GM18867 (cell line): ENCODE measurements around the gene CHST11.

Experiments
- ATAC-seq: cut with Tn5 transposase; IDR thresholded peaks from one replicate; pipeline ENCODE4 v1.9.1; 2021; ENCODE audit warnings: mild to moderate bottlenecking, moderate library complexity; ENCODE audit not compliant: unreplicated experiment

The CHST11 gene

GRCh38 chr12:104427547-104427938, 29.2 kb upstream of the CHST11 start:
- peak; percentile 89 for ATAC-seq

- ATAC-seq: no peak
Measured at GRCh38 chr12:104433061-104433460, 23.7 kb upstream of the CHST11 start.

GRCh38 chr12:104434129-104434528, 22.6 kb upstream of the CHST11 start:
- no peak for ATAC-seq

- no peak for ATAC-seq
Measured at GRCh38 chr12:104435175-104435574, 21.6 kb upstream of the CHST11 start.

GRCh38 chr12:104435765-104436164, 21.0 kb upstream of the CHST11 start:
- ATAC-seq: no peak

GRCh38 chr12:104436790-104437189, 20.0 kb upstream of the CHST11 start:
- ATAC-seq: no peak

- ATAC-seq: no peak
Measured at GRCh38 chr12:104438134-104438533, 18.6 kb upstream of the CHST11 start.

- ATAC-seq: no peak
Measured at GRCh38 chr12:104439137-104439536, 17.6 kb upstream of the CHST11 start.

- ATAC-seq: no peak
Measured at GRCh38 chr12:104443008-104443407, 13.7 kb upstream of the CHST11 start.

GRCh38 chr12:104446646-104447421, 9.9 kb upstream of the CHST11 start:
- no peak for ATAC-seq

- no peak for ATAC-seq
Measured at GRCh38 chr12:104448031-104448430, 8.7 kb upstream of the CHST11 start.

- no peak for ATAC-seq
Measured at GRCh38 chr12:104448451-104448850, 8.3 kb upstream of the CHST11 start.

GRCh38 chr12:104450700-104451099, 6.0 kb upstream of the CHST11 start:
- ATAC-seq: no peak

- ATAC-seq: no peak
Measured at GRCh38 chr12:104452087-104452486, 4.7 kb upstream of the CHST11 start.

GRCh38 chr12:104453133-104453532, 3.6 kb upstream of the CHST11 start:
- ATAC-seq: no peak

GRCh38 chr12:104454997-104455396, 1.8 kb upstream of the CHST11 start:
- no peak for ATAC-seq

GRCh38 chr12:104455578-104456416, 951 bp upstream of the CHST11 start:
- no peak for ATAC-seq

- peak; percentile 33 for ATAC-seq
Measured at GRCh38 chr12:104456950-104457745, 400 bp downstream of the CHST11 start.

GRCh38 chr12:104457746-104458693, 1.3 kb downstream of the CHST11 start:
- no peak for ATAC-seq

GRCh38 chr12:104458694-104459367, 2.1 kb downstream of the CHST11 start:
- no peak for ATAC-seq
